NOMO-1 (cell line): ENCODE data around the gene ATAD3B.
"Not testable (repeated sequence)": the region's sequence is repeated elsewhere in the genome, so short reads cannot be mapped to it uniquely, and the experiment has no call there.

Experiments
- DNase-seq, 2 experiments: peaks; one replicate each; lab custom pipeline; 2025; ENCODE audit not compliant: unreplicated experiment in 2 of 2; lab: John Stamatoyannopoulos, UW

ATAD3B gene

GRCh38 chr1:1477206-1477605 is 5.6 kb downstream of the ATAD3B start:
- no peak for DNase-seq

GRCh38 chr1:1479547-1480487 is 8.3 kb downstream of the ATAD3B start:
- no peak for DNase-seq

- not testable (repeated sequence) for DNase-seq
These were observed 8.9 kb downstream of the ATAD3B start for GRCh38 chr1:1480488-1480867.

- DNase-seq = not testable (repeated sequence)
These were observed 10.2 kb downstream of the ATAD3B start for GRCh38 chr1:1481811-1482210.

GRCh38 chr1:1482856-1483255 is 11.3 kb downstream of the ATAD3B start:
- DNase-seq = no peak

- DNase-seq = no peak
These were observed 12.1 kb downstream of the ATAD3B start for GRCh38 chr1:1483714-1484113.

GRCh38 chr1:1484976-1485750 is 13.6 kb downstream of the ATAD3B start:
- not testable (repeated sequence) for DNase-seq

GRCh38 chr1:1485755-1486317 is 14.3 kb downstream of the ATAD3B start:
- not testable (repeated sequence) for DNase-seq

- DNase-seq = no peak
These were observed 16.1 kb downstream of the ATAD3B start for GRCh38 chr1:1487701-1488100.

- no peak for DNase-seq
These were observed 17.7 kb downstream of the ATAD3B start for GRCh38 chr1:1489231-1489630.

- DNase-seq = no peak
These were observed 18.3 kb downstream of the ATAD3B start for GRCh38 chr1:1489861-1490260.

GRCh38 chr1:1490633-1491230 is 19.2 kb downstream of the ATAD3B start:
- no peak for DNase-seq

GRCh38 chr1:1491601-1492000 is 20.0 kb downstream of the ATAD3B start:
- no peak for DNase-seq

GRCh38 chr1:1494311-1494710 is 22.7 kb downstream of the ATAD3B start:
- DNase-seq = not testable (repeated sequence)

GRCh38 chr1:1495461-1495975 is 24.0 kb downstream of the ATAD3B start:
- DNase-seq = not testable (repeated sequence)

GRCh38 chr1:1504777-1505365 is 33.3 kb downstream of the ATAD3B start:
- DNase-seq = peak; percentile 57 to 60

- peak in 1 of 2 experiments; percentile 40 for DNase-seq
These were observed 33.8 kb downstream of the ATAD3B start for GRCh38 chr1:1505366-1505798.

GRCh38 chr1:1505801-1506200 is 34.2 kb downstream of the ATAD3B start:
- not testable (repeated sequence) for DNase-seq

- DNase-seq = no peak
These were observed 35.7 kb downstream of the ATAD3B start for GRCh38 chr1:1507305-1507704.

- not testable (repeated sequence) for DNase-seq
These were observed 37.4 kb downstream of the ATAD3B start for GRCh38 chr1:1508775-1509464.
